GM23338 (cell line): ENCODE data around the gene MYRF. TPM values are rescaled to one million over a fixed set of nuclear protein-coding genes. Genes with fewer than 3 reads are reported as not detected.

Experiments used
- ATAC-seq: fragments of 200-7000 bp; cut with Tn5 transposase; 3 replicates; pipeline ENCODE4 v1.9.1; 2020
- DNase-seq: peaks from one replicate; pipeline ENCODE4 v3.0.0-alpha.2; 2015; ENCODE audit warnings: low spot score
- H2AFZ ChIP-seq: fragments of 200-600 bp; sonication (generic); 2 replicates; pipeline ENCODE4 v1.8.0; 2016; ENCODE audit warnings: antibody characterized with exemption, mild to moderate bottlenecking, moderate library complexity
- H3F3A ChIP-seq: fragments of 200-600 bp; sonication (generic); replicated peaks from 2 replicates; pipeline ENCODE4 v1.8.0; 2017; ENCODE audit warnings: antibody characterized with exemption, mixed run types, low read depth
- H3K27ac ChIP-seq: fragments of 200-600 bp; sonication (generic); 2 replicates; pipeline ENCODE4 v1.6.1; 2016; ENCODE audit warnings: low read depth
- H3K27me3 ChIP-seq: fragments of 200-600 bp; sonication (generic); 2 replicates; pipeline ENCODE4 v1.8.0; 2016; ENCODE audit warnings: mild to moderate bottlenecking, mixed run types, moderate library complexity; ENCODE audit not compliant: insufficient read depth
- H3K36me3 ChIP-seq: fragments of 200-600 bp; sonication (generic); 2 replicates; pipeline ENCODE4 v1.8.0; 2016; ENCODE audit warnings: mild to moderate bottlenecking; ENCODE audit not compliant: insufficient read depth
- H3K4me1 ChIP-seq: fragments of 200-600 bp; sonication (generic); 2 replicates; pipeline ENCODE4 v1.8.0; 2016; ENCODE audit warnings: mild to moderate bottlenecking, moderate library complexity; ENCODE audit not compliant: insufficient read depth
- H3K4me2 ChIP-seq: fragments of 200-600 bp; sonication (generic); 2 replicates; pipeline ENCODE4 v1.7.1; 2017; ENCODE audit warnings: mixed run types
- H3K4me3 ChIP-seq: fragments of 200-600 bp; sonication (generic); 2 replicates; pipeline ENCODE4 v1.6.1; 2016; ENCODE audit warnings: mixed run types
- H3K79me2 ChIP-seq: fragments of 200-600 bp; sonication (generic); replicated peaks from 2 replicates; pipeline ENCODE4 v1.8.0; 2017; ENCODE audit warnings: mild to moderate bottlenecking; ENCODE audit not compliant: insufficient read depth
- H3K9me2 ChIP-seq: fragments of 200-600 bp; sonication (generic); 2 replicates; pipeline ENCODE4 v1.8.0; 2017; ENCODE audit not compliant: insufficient read depth
- H4K20me1 ChIP-seq: fragments of 200-600 bp; sonication (generic); replicated peaks from 2 replicates; pipeline ENCODE4 v1.8.0; 2017; ENCODE audit warnings: mild to moderate bottlenecking; ENCODE audit not compliant: insufficient read depth
- H3K27ac Mint-ChIP-seq: 2 replicates; pipeline ENCODE4 v1.8.0; 2020; ENCODE audit warnings: inconsistent platforms, mild to moderate bottlenecking, moderate library complexity, mixed read lengths
- H3K27me3 Mint-ChIP-seq: 3 replicates; pipeline ENCODE4 v1.8.0; 2022; ENCODE audit warnings: low read depth, mild to moderate bottlenecking, moderate library complexity, mixed read lengths, inconsistent platforms; ENCODE audit not compliant: insufficient read depth, poor library complexity
- H3K36me3 Mint-ChIP-seq: 3 replicates; pipeline ENCODE4 v1.8.0; 2021; ENCODE audit warnings: low read depth, mild to moderate bottlenecking, inconsistent platforms, moderate library complexity, mixed read lengths
- H3K4me1 Mint-ChIP-seq: 3 replicates; pipeline ENCODE4 v1.8.0; 2020; ENCODE audit warnings: mild to moderate bottlenecking, inconsistent platforms, mixed read lengths
- H3K4me3 Mint-ChIP-seq: 3 replicates; pipeline ENCODE4 v1.8.0; 2021; ENCODE audit warnings: moderate library complexity, mild to moderate bottlenecking, inconsistent platforms, mixed read lengths
- H3K9me3 Mint-ChIP-seq: 3 replicates; pipeline ENCODE4 v1.8.0; 2020; ENCODE audit warnings: moderate library complexity, mild to moderate bottlenecking, inconsistent platforms, mixed read lengths
- EZH2 ChIP-seq: fragments of 200-600 bp; sonication (generic); IDR thresholded peaks from one replicate; pipeline ENCODE4 v1.8.0; 2017; ENCODE audit warnings: antibody characterized with exemption, mild to moderate bottlenecking, low read depth; ENCODE audit not compliant: unreplicated experiment
- EZH2phosphoT487 ChIP-seq: fragments of 200-600 bp; sonication (generic); IDR thresholded peaks from one replicate; pipeline ENCODE4 v1.8.1; 2018; ENCODE audit warnings: antibody characterized with exemption; ENCODE audit not compliant: unreplicated experiment
- NANOG ChIP-seq: IDR thresholded peaks from 2 replicates; pipeline ENCODE4 v1.6.1; 2016; ENCODE audit warnings: antibody characterized with exemption, borderline replicate concordance
- POLR2AphosphoS5 ChIP-seq: IDR thresholded peaks from 2 replicates; pipeline ENCODE4 v1.6.1; 2016; ENCODE audit warnings: antibody characterized with exemption, low read depth
- STAT1 ChIP-seq: IDR thresholded peaks from one replicate; pipeline ENCODE4 v1.6.1; 2016; ENCODE audit warnings: antibody characterized with exemption; ENCODE audit not compliant: unreplicated experiment
- ZNF114 ChIP-seq: fragments of 250-450 bp; sonication (Bioruptor Pico); IDR thresholded peaks from 2 replicates; pipeline ENCODE4 v1.5.0; 2020; ENCODE audit warnings: mild to moderate bottlenecking, moderate library complexity
- ZNF331 ChIP-seq: fragments of 250-450 bp; sonication (Bioruptor Pico); IDR thresholded peaks from 2 replicates; pipeline ENCODE4 v1.5.0; 2020; ENCODE audit warnings: low read depth, mild to moderate bottlenecking, moderate library complexity
- polyA plus RNA-seq: library from polyadenylated mRNA; unstranded; fragments of >200 nt; fragmentation: Nextera tagmentation; extraction: Ambion mirVana; gene quantifications from 2 replicates; pipeline ENCODE4 v1.2.1, GENCODE V29; 2016
- total RNA-seq: library from RNA; depleted of rRNA; stranded (reverse); fragments of >200 nt; shearing (Covaris generic); gene quantifications from 2 replicates; pipeline ENCODE4 v1.2.3, GENCODE V29; 2014
- TF ChIP-seq, protein P1 (sequence below): IDR thresholded peaks from one replicate; pipeline ENCODE4 v1.6.1; 2018; ENCODE audit warnings: antibody characterized with exemption; ENCODE audit not compliant: unreplicated experiment
- TF ChIP-seq, protein P2 (sequence below), 2 experiments: fragments of 200-600 bp in 1 of 2; sonication (generic) in 1 of 2; conservative IDR thresholded peaks; 2 replicates each; pipeline versions ENCODE4 v1.5.1 to v1.6.1; 2016 to 2017; ENCODE audit warnings: antibody characterized with exemption in 2 of 2, low read depth in 2 of 2, mild to moderate bottlenecking in 2 of 2, moderate library complexity in 1 of 2
- TF ChIP-seq, protein P3 (sequence below): fragments of 250-450 bp; sonication (Bioruptor Pico); IDR thresholded peaks from 2 replicates; pipeline ENCODE4 v1.5.0; 2020; ENCODE audit warnings: mild to moderate bottlenecking, moderate library complexity

MYRF gene
- total and polyA plus RNA-seq, 2 experiments from 2014 or later = 1.9 to 5.5 TPM

DNA sequence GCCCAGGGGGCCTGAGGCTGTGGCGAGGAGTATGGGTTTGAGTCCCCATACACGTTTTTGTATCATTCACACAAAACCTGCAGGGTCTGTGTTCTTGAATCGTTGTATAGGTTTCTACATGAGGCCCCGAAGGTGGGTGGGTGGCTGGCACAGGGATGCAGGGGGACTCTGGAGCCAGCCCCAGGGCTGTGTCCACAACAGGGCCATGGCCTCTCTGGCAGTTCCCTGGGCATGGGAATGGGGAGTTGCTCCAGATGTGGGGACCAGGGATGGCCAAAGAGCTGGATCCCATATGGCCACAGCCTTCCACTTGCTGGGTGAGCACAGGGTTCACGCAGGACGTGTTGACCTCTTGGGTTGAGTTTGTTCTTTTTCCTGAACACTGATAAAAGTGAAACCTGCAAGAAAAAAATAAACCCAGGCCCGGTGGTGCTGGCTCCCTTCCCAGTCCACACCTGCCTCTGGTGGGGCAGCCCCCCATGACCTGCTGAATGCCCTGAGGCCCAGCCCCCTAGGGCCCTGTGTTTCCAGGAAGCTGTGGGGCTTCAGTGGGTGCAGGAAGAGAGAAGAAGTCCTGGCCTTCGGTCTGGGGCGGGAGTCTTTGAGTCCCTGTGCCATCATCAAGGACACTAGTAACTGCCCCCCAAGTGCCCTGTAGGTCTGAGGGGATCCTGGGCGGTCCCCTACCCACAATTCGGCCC lies 16.1 kb downstream of the MYRF start:
- peaks cover 5% of the 10 kb centered on the region for H3K27me3 Mint-ChIP-seq
- Histone ChIP-seq H2AFZ (no peak overlapping the region), H4K20me1 (no peaks in the 10 kb centered on the region), H3K4me2 (no peak overlapping the region), H3K9me2 (no peaks in the 10 kb centered on the region), H3K27me3 (no peaks in the 10 kb centered on the region), H3K4me3 (no peak overlapping the region), H3K4me1 (peaks cover 12% of the 10 kb centered on the region), H3F3A (no peaks in the 10 kb centered on the region), H3K27ac (no peak overlapping the region), H3K36me3 (no peaks in the 10 kb centered on the region), H3K79me2 (no peaks in the 10 kb centered on the region)
- peak overlapping the region; percentile 17; the same call in 1 of the 2 replicates for H3K27ac Mint-ChIP-seq
- DNase-seq (no peak), ATAC-seq (no peak)
- peaks cover 18% of the 10 kb centered on the region for H3K4me1 Mint-ChIP-seq
- no peaks in the 10 kb centered on the region; the same call in 2 of the 3 replicates for H3K9me3 Mint-ChIP-seq
- no peak overlapping the region for H3K4me3 Mint-ChIP-seq
- H3K36me3 Mint-ChIP-seq = no peaks in the 10 kb centered on the region; the same call in 2 of the 3 replicates
- TF ChIP-seq EZH2 = no peak
- TF ChIP-seq, protein P1, sequence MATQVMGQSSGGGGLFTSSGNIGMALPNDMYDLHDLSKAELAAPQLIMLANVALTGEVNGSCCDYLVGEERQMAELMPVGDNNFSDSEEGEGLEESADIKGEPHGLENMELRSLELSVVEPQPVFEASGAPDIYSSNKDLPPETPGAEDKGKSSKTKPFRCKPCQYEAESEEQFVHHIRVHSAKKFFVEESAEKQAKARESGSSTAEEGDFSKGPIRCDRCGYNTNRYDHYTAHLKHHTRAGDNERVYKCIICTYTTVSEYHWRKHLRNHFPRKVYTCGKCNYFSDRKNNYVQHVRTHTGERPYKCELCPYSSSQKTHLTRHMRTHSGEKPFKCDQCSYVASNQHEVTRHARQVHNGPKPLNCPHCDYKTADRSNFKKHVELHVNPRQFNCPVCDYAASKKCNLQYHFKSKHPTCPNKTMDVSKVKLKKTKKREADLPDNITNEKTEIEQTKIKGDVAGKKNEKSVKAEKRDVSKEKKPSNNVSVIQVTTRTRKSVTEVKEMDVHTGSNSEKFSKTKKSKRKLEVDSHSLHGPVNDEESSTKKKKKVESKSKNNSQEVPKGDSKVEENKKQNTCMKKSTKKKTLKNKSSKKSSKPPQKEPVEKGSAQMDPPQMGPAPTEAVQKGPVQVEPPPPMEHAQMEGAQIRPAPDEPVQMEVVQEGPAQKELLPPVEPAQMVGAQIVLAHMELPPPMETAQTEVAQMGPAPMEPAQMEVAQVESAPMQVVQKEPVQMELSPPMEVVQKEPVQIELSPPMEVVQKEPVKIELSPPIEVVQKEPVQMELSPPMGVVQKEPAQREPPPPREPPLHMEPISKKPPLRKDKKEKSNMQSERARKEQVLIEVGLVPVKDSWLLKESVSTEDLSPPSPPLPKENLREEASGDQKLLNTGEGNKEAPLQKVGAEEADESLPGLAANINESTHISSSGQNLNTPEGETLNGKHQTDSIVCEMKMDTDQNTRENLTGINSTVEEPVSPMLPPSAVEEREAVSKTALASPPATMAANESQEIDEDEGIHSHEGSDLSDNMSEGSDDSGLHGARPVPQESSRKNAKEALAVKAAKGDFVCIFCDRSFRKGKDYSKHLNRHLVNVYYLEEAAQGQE = no peak
- TF ChIP-seq EZH2phosphoT487 = no peak
- TF ChIP-seq, protein P2, sequence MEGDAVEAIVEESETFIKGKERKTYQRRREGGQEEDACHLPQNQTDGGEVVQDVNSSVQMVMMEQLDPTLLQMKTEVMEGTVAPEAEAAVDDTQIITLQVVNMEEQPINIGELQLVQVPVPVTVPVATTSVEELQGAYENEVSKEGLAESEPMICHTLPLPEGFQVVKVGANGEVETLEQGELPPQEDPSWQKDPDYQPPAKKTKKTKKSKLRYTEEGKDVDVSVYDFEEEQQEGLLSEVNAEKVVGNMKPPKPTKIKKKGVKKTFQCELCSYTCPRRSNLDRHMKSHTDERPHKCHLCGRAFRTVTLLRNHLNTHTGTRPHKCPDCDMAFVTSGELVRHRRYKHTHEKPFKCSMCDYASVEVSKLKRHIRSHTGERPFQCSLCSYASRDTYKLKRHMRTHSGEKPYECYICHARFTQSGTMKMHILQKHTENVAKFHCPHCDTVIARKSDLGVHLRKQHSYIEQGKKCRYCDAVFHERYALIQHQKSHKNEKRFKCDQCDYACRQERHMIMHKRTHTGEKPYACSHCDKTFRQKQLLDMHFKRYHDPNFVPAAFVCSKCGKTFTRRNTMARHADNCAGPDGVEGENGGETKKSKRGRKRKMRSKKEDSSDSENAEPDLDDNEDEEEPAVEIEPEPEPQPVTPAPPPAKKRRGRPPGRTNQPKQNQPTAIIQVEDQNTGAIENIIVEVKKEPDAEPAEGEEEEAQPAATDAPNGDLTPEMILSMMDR (conservative IDR thresholded peaks at IDR 0.05; ENCODE audit: low read depth in 2 of 2) = no peak
- no peak for TF ChIP-seq NANOG
- TF ChIP-seq POLR2AphosphoS5 = no peak
- TF ChIP-seq, protein P3, sequence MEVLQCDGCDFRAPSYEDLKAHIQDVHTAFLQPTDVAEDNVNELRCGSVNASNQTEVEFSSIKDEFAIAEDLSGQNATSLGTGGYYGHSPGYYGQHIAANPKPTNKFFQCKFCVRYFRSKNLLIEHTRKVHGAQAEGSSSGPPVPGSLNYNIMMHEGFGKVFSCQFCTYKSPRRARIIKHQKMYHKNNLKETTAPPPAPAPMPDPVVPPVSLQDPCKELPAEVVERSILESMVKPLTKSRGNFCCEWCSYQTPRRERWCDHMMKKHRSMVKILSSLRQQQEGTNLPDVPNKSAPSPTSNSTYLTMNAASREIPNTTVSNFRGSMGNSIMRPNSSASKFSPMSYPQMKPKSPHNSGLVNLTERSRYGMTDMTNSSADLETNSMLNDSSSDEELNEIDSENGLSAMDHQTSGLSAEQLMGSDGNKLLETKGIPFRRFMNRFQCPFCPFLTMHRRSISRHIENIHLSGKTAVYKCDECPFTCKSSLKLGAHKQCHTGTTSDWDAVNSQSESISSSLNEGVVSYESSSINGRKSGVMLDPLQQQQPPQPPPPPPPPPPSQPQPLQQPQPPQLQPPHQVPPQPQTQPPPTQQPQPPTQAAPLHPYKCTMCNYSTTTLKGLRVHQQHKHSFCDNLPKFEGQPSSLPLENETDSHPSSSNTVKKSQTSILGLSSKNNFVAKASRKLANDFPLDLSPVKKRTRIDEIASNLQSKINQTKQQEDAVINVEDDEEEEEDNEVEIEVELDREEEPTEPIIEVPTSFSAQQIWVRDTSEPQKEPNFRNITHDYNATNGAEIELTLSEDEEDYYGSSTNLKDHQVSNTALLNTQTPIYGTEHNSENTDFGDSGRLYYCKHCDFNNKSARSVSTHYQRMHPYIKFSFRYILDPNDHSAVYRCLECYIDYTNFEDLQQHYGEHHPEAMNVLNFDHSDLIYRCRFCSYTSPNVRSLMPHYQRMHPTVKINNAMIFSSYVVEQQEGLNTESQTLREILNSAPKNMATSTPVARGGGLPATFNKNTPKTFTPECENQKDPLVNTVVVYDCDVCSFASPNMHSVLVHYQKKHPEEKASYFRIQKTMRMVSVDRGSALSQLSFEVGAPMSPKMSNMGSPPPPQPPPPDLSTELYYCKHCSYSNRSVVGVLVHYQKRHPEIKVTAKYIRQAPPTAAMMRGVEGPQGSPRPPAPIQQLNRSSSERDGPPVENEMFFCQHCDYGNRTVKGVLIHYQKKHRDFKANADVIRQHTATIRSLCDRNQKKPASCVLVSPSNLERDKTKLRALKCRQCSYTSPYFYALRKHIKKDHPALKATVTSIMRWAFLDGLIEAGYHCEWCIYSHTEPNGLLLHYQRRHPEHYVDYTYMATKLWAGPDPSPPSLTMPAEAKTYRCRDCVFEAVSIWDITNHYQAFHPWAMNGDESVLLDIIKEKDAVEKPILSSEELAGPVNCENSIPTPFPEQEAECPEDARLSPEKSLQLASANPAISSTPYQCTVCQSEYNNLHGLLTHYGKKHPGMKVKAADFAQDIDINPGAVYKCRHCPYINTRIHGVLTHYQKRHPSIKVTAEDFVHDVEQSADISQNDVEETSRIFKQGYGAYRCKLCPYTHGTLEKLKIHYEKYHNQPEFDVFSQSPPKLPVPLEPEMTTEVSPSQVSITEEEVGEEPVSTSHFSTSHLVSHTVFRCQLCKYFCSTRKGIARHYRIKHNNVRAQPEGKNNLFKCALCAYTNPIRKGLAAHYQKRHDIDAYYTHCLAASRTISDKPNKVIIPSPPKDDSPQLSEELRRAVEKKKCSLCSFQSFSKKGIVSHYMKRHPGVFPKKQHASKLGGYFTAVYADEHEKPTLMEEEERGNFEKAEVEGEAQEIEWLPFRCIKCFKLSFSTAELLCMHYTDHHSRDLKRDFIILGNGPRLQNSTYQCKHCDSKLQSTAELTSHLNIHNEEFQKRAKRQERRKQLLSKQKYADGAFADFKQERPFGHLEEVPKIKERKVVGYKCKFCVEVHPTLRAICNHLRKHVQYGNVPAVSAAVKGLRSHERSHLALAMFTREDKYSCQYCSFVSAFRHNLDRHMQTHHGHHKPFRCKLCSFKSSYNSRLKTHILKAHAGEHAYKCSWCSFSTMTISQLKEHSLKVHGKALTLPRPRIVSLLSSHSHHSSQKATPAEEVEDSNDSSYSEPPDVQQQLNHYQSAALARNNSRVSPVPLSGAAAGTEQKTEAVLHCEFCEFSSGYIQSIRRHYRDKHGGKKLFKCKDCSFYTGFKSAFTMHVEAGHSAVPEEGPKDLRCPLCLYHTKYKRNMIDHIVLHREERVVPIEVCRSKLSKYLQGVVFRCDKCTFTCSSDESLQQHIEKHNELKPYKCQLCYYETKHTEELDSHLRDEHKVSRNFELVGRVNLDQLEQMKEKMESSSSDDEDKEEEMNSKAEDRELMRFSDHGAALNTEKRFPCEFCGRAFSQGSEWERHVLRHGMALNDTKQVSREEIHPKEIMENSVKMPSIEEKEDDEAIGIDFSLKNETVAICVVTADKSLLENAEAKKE = no peak
- no peak for TF ChIP-seq STAT1
- no peak for TF ChIP-seq ZNF331
- TF ChIP-seq ZNF114 (CRISPR knock-in tag) = no peak
